Measurements from ENCODE around the gene SIAH1. TPM values are rescaled to one million over a fixed set of nuclear protein-coding genes. Genes with fewer than 3 reads are reported as not detected.

Gene SIAH1
- total and polyA plus RNA-seq, 10 of the 15 experiments (the other 5 are each of a cell fraction or from before 2014, with no cell fraction given), result 5.1 to 21.1 (median 13.9) TPM

DNA sequence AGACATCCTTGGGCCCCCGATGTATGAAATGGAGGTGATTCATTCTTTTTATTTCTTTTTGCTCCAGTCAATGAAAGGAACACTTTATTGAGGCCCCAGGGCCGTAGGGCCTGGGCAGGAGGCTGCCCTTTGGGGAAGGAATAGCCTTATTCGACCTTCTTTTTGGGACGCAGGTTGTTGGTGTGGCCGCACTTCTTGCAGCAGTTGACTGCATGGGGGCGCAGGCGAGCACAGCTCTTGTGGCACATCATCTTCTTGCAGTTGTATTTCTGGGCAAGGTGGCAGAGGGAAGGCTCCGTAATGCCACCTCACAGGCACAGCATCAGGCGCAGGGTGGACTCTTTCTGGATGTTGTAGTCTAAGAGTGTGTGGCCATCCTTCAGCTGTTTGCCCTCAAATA is 50.9 kb downstream of the SIAH1 start:
- H3K79me2 ChIP-seq (ENCODE audit: control insufficient read depth, insufficient read depth, low read length), result no peaks in the 10 kb centered on the region
- H3K27ac ChIP-seq (ENCODE audit: control insufficient read depth, insufficient read depth), result no peak overlapping the region
- in situ Hi-C loops (cut with MboI), result no loop called here
- ChIA-PET SMC1A (ENCODE audit: uncharacterized antibody, unreplicated experiment) (no interaction called here), POLR2A (no interaction called here), RAD21 (ENCODE audit: unreplicated experiment) (no interaction called here), CTCF (no interaction called here)
- H3K4me1 ChIP-seq (ENCODE audit: control insufficient read depth, insufficient read depth, low read length), result no peaks in the 10 kb centered on the region
- no peak overlapping the region for H3K4me2 ChIP-seq (ENCODE audit: control insufficient read depth, insufficient read depth)
- intact Hi-C loops (cut with micrococcal nuclease; ENCODE audit: unreplicated experiment), result no loop called here
- no peak overlapping the region for H3K9ac ChIP-seq (ENCODE audit: control insufficient read depth, insufficient read depth, low read length)
- H3K4me3 ChIP-seq, result no peak overlapping the region
- H4K20me1 ChIP-seq (ENCODE audit: control insufficient read depth, insufficient read depth), result no peaks in the 10 kb centered on the region
- no peak for FAIRE-seq
- TF ChIP-seq, protein P1, sequence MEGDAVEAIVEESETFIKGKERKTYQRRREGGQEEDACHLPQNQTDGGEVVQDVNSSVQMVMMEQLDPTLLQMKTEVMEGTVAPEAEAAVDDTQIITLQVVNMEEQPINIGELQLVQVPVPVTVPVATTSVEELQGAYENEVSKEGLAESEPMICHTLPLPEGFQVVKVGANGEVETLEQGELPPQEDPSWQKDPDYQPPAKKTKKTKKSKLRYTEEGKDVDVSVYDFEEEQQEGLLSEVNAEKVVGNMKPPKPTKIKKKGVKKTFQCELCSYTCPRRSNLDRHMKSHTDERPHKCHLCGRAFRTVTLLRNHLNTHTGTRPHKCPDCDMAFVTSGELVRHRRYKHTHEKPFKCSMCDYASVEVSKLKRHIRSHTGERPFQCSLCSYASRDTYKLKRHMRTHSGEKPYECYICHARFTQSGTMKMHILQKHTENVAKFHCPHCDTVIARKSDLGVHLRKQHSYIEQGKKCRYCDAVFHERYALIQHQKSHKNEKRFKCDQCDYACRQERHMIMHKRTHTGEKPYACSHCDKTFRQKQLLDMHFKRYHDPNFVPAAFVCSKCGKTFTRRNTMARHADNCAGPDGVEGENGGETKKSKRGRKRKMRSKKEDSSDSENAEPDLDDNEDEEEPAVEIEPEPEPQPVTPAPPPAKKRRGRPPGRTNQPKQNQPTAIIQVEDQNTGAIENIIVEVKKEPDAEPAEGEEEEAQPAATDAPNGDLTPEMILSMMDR (IDR thresholded peaks at IDR 0.05 in 2 of 3, conservative IDR thresholded peaks at IDR 0.05 in 1 of 3; ENCODE audit: control insufficient read depth in 2 of 3, extremely low read depth in 1 of 3, insufficient read depth in 1 of 3, low read depth in 3 of 3, low read length in 3 of 3), result 0 out of 6 replicates have a peak, but pooled peaks of 1 of the 3 experiments have one; percentile 11
- TF ChIP-seq, protein P2, sequence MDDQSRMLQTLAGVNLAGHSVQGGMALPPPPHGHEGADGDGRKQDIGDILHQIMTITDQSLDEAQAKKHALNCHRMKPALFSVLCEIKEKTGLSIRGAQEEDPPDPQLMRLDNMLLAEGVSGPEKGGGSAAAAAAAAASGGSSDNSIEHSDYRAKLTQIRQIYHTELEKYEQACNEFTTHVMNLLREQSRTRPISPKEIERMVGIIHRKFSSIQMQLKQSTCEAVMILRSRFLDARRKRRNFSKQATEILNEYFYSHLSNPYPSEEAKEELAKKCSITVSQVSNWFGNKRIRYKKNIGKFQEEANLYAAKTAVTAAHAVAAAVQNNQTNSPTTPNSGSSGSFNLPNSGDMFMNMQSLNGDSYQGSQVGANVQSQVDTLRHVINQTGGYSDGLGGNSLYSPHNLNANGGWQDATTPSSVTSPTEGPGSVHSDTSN (IDR thresholded peaks at IDR 0.05; ENCODE audit: insufficient replicate concordance, low read depth, low read length), result no peak
- no peak for TF ChIP-seq CBX5 (IDR thresholded peaks at IDR 0.05; ENCODE audit: low read depth)
- no peak for ATAC-seq
- peaks cover 4 to 10% of the 10 kb centered on the region in 2 experiments; a peak in 3 of 4 replicates for H3K36me3 ChIP-seq (ENCODE audit: control insufficient read depth in 2 of 2, insufficient read depth in 2 of 2, low read length in 1 of 2)
- no peak for DNase-seq (ENCODE audit: low read depth, low spot score)
- no TSS peak for BruUV-seq (replicated peaks)
- no peaks in the 10 kb centered on the region for H3K27me3 ChIP-seq (replicated peaks in 1 of 2; ENCODE audit: control insufficient read depth in 2 of 2, insufficient read depth in 2 of 2, low read length in 1 of 2)
- H2AFZ ChIP-seq (ENCODE audit: control insufficient read depth, low read depth, low read length), result no peak overlapping the region
- 100% methylated on average over 9 of the region's 9 CpGs for WGBS (ENCODE audit: insufficient coverage, insufficient replicate concordance, low lambda C conversion rate, missing lambda C conversion rate)
- no peaks in the 10 kb centered on the region for H3K9me3 ChIP-seq (replicated peaks; ENCODE audit: control insufficient read depth, insufficient read depth, low read length)

Data from GM12878 (cell line).